ENCODE results near the gene MRPL44. TPM values are rescaled to one million over a fixed set of nuclear protein-coding genes. Genes with fewer than 3 reads are reported as not detected.

The MRPL44 gene
- total RNA-seq, 2 experiments from 2014 or later: 29.0 to 30.5 TPM

GRCh38 chr2:223952280-223952968 lies 4.8 kb upstream of the MRPL44 start:
- no peak overlapping the region for H3K27ac Mint-ChIP-seq
- ATAC-seq (no peak), DNase-seq (no peak)
- no peaks in the 10 kb centered on the region for H3K27me3 Mint-ChIP-seq (ENCODE audit: low read depth)
- H3K9me3 Mint-ChIP-seq (ENCODE audit: insufficient read depth): no peaks in the 10 kb centered on the region
- H3K4me1 Mint-ChIP-seq (ENCODE audit: low read depth): peaks cover 49% of the 10 kb centered on the region
- no peaks in the 10 kb centered on the region for H3K36me3 Mint-ChIP-seq (ENCODE audit: low read depth)
- H3K4me3 Mint-ChIP-seq: no peak overlapping the region
- ChIA-PET POLR2A (interaction anchor here (1.0 kb wide), 1 partner anchor 8 kb away, joined by 3 read pairs; no protein-coding TSS in a partner anchor), CTCF (no interaction called here)

GRCh38 chr2:223954401-223954800 lies 2.9 kb upstream of the MRPL44 start:
- CTCF ChIA-PET: interaction anchor here (0.7 to 2.3 kb wide), 4 partner anchors 9 to 250 kb away, joined by 3 to 10 read pairs (median 4); partner anchors contain the start of gene WDFY1
- DNase-seq (no peak), ATAC-seq (no peak)
- Mint-ChIP-seq H3K4me3 (no peak overlapping the region), H3K36me3 (ENCODE audit: low read depth) (peaks cover 3% of the 10 kb centered on the region), H3K4me1 (ENCODE audit: low read depth) (peaks cover 49% of the 10 kb centered on the region), H3K9me3 (ENCODE audit: insufficient read depth) (no peaks in the 10 kb centered on the region), H3K27me3 (ENCODE audit: low read depth) (no peaks in the 10 kb centered on the region), H3K27ac (peak overlapping the region; percentile 31)
- POLR2A ChIA-PET: interaction anchor here (0.6 to 1.9 kb wide), 2 partner anchors 10 to 1028 kb away, joined by 3 to 5 read pairs; partner anchors contain the start of gene WDFY1

GRCh38 chr2:223956300-223956699 lies 963 bp upstream of the MRPL44 start:
- H3K4me1 Mint-ChIP-seq (ENCODE audit: low read depth): peaks cover 52% of the 10 kb centered on the region
- ATAC-seq (no peak), DNase-seq (no peak)
- POLR2A ChIA-PET: interaction anchor here (0.9 to 1.4 kb wide), 3 partner anchors 11 to 629 kb away, joined by 3 to 5 read pairs (median 4); partner anchors contain the start of genes CUL3 and WDFY1
- H3K27me3 Mint-ChIP-seq (ENCODE audit: low read depth): no peaks in the 10 kb centered on the region
- peak overlapping the region; percentile 16 for H3K4me3 Mint-ChIP-seq
- H3K27ac Mint-ChIP-seq: peak overlapping the region; percentile 23
- CTCF ChIA-PET: interaction anchor here (2.3 kb wide), 1 partner anchor 14 kb away, joined by 6 read pairs; no protein-coding TSS in a partner anchor
- H3K9me3 Mint-ChIP-seq (ENCODE audit: insufficient read depth): no peaks in the 10 kb centered on the region
- peaks cover 21% of the 10 kb centered on the region for H3K36me3 Mint-ChIP-seq (ENCODE audit: low read depth)

GRCh38 chr2:223959688-223960087 lies 2.4 kb downstream of the MRPL44 start:
- Mint-ChIP-seq H3K4me1 (ENCODE audit: low read depth) (peaks cover 64% of the 10 kb centered on the region), H3K9me3 (ENCODE audit: insufficient read depth) (no peaks in the 10 kb centered on the region), H3K4me3 (peak overlapping the region; percentile 56), H3K36me3 (ENCODE audit: low read depth) (peaks cover 38% of the 10 kb centered on the region), H3K27ac (no peak overlapping the region), H3K27me3 (ENCODE audit: low read depth) (no peaks in the 10 kb centered on the region)
- ATAC-seq (no peak), DNase-seq (no peak)
- POLR2A ChIA-PET: no interaction called here
- CTCF ChIA-PET: interaction anchor here (1.2 to 4.1 kb wide), 3 partner anchors 11 to 691 kb away, joined by 4 to 52 read pairs (median 4); no protein-coding TSS in a partner anchor

GRCh38 chr2:223967981-223968380 lies 10.7 kb downstream of the MRPL44 start:
- ChIA-PET POLR2A (no interaction called here), CTCF (interaction anchor here (1.5 to 6.6 kb wide), 6 partner anchors 10 to 318 kb away, joined by 3 to 157 read pairs (median 22); partner anchors contain the start of gene MRPL44)
- H3K36me3 Mint-ChIP-seq (ENCODE audit: low read depth): peaks cover 30% of the 10 kb centered on the region

GRCh38 chr2:223969315-223969714 lies 12.1 kb downstream of the MRPL44 start:
- DNase-seq: no peak
- H3K4me3 Mint-ChIP-seq: no peak overlapping the region
- H3K9me3 Mint-ChIP-seq (ENCODE audit: insufficient read depth): no peaks in the 10 kb centered on the region
- H3K27me3 Mint-ChIP-seq (ENCODE audit: low read depth): no peaks in the 10 kb centered on the region
- H3K36me3 Mint-ChIP-seq (ENCODE audit: low read depth): peaks cover 24% of the 10 kb centered on the region
- H3K27ac Mint-ChIP-seq: no peak overlapping the region
- ATAC-seq: no peak
- CTCF ChIA-PET: interaction anchor here (0.6 to 6.6 kb wide), 32 partner anchors 8 to 479 kb away, joined by 3 to 157 read pairs (median 6); partner anchors contain the start of genes MRPL44 and WDFY1
- POLR2A ChIA-PET: no interaction called here
- peaks cover 6% of the 10 kb centered on the region for H3K4me1 Mint-ChIP-seq (ENCODE audit: low read depth)

More at GRCh38 chr2:223967981-223968380, 10.7 kb downstream of the MRPL44 start:
- H3K27me3 Mint-ChIP-seq (ENCODE audit: low read depth): no peaks in the 10 kb centered on the region
- H3K4me1 Mint-ChIP-seq (ENCODE audit: low read depth): peaks cover 9% of the 10 kb centered on the region
- DNase-seq: no peak
- H3K27ac Mint-ChIP-seq: no peak overlapping the region
- no peak for ATAC-seq
- no peaks in the 10 kb centered on the region for H3K9me3 Mint-ChIP-seq (ENCODE audit: insufficient read depth)
- no peak overlapping the region for H3K4me3 Mint-ChIP-seq

GRCh38 chr2:223969856-223970255 lies 12.6 kb downstream of the MRPL44 start:
- ChIA-PET POLR2A (interaction anchor here (2.0 kb wide), 1 partner anchor 56 kb away, joined by 7 read pairs; no protein-coding TSS in a partner anchor), CTCF (interaction anchor here (0.6 to 6.6 kb wide), 44 partner anchors 9 to 809 kb away, joined by 3 to 157 read pairs (median 4); partner anchors contain the start of genes MRPL44 and WDFY1)
- DNase-seq (no peak), ATAC-seq (peak; percentile 21)
- Mint-ChIP-seq H3K27me3 (ENCODE audit: low read depth) (no peaks in the 10 kb centered on the region), H3K4me1 (ENCODE audit: low read depth) (peaks cover 6% of the 10 kb centered on the region), H3K36me3 (ENCODE audit: low read depth) (peaks cover 21% of the 10 kb centered on the region), H3K4me3 (no peak overlapping the region), H3K27ac (no peak overlapping the region), H3K9me3 (ENCODE audit: insufficient read depth) (no peaks in the 10 kb centered on the region)

GRCh38 chr2:223970343-223971128 lies 13.3 kb downstream of the MRPL44 start:
- DNase-seq (peak; percentile 76), ATAC-seq (peak; percentile 83)
- Mint-ChIP-seq H3K4me1 (ENCODE audit: low read depth) (peaks cover 6% of the 10 kb centered on the region), H3K27me3 (ENCODE audit: low read depth) (no peaks in the 10 kb centered on the region), H3K27ac (no peak overlapping the region), H3K4me3 (no peak overlapping the region), H3K36me3 (ENCODE audit: low read depth) (peaks cover 18% of the 10 kb centered on the region), H3K9me3 (ENCODE audit: insufficient read depth) (no peaks in the 10 kb centered on the region)
- ChIA-PET CTCF (interaction anchor here (0.6 to 6.6 kb wide), 51 partner anchors 8 to 809 kb away, joined by 3 to 157 read pairs (median 4); partner anchors contain the start of genes MRPL44, SERPINE2 and WDFY1), POLR2A (interaction anchor here (2.0 kb wide), 1 partner anchor 55 kb away, joined by 7 read pairs; no protein-coding TSS in a partner anchor)

GRCh38 chr2:223971731-223972130 lies 14.5 kb downstream of the MRPL44 start:
- H3K9me3 Mint-ChIP-seq (ENCODE audit: insufficient read depth): no peaks in the 10 kb centered on the region

GRCh38 chr2:223972656-223973102 lies 15.4 kb downstream of the MRPL44 start:
- no peaks in the 10 kb centered on the region for H3K27me3 Mint-ChIP-seq (ENCODE audit: low read depth)
- H3K9me3 Mint-ChIP-seq (ENCODE audit: insufficient read depth): no peaks in the 10 kb centered on the region
- CTCF ChIA-PET: interaction anchor here (0.7 to 6.6 kb wide), 6 partner anchors 10 to 396 kb away, joined by 3 to 76 read pairs (median 4); no protein-coding TSS in a partner anchor
- H3K4me3 Mint-ChIP-seq: no peak overlapping the region
- ATAC-seq (no peak), DNase-seq (no peak)
- POLR2A ChIA-PET: no interaction called here
- H3K27ac Mint-ChIP-seq: no peak overlapping the region
- H3K4me1 Mint-ChIP-seq (ENCODE audit: low read depth): peaks cover 2% of the 10 kb centered on the region
- H3K36me3 Mint-ChIP-seq (ENCODE audit: low read depth): peaks cover 9% of the 10 kb centered on the region

More at GRCh38 chr2:223971731-223972130, 14.5 kb downstream of the MRPL44 start:
- Mint-ChIP-seq H3K4me3 (no peak overlapping the region), H3K4me1 (ENCODE audit: low read depth) (peaks cover 3% of the 10 kb centered on the region), H3K27me3 (ENCODE audit: low read depth) (no peaks in the 10 kb centered on the region), H3K36me3 (ENCODE audit: low read depth) (peaks cover 14% of the 10 kb centered on the region), H3K27ac (no peak overlapping the region)
- CTCF ChIA-PET: interaction anchor here (1.1 to 6.6 kb wide), 14 partner anchors 11 to 397 kb away, joined by 3 to 157 read pairs (median 10); partner anchors contain the start of gene MRPL44
- POLR2A ChIA-PET: interaction anchor here (2.0 kb wide), 1 partner anchor 54 kb away, joined by 7 read pairs; no protein-coding TSS in a partner anchor
- ATAC-seq (no peak), DNase-seq (no peak)

- H3K4me1 Mint-ChIP-seq (ENCODE audit: low read depth): peaks cover 2% of the 10 kb centered on the region
- H3K27me3 Mint-ChIP-seq (ENCODE audit: low read depth): no peaks in the 10 kb centered on the region
- H3K4me3 Mint-ChIP-seq: no peak overlapping the region
- ChIA-PET CTCF (interaction anchor here (6.6 kb wide), 1 partner anchor 21 kb away, joined by 76 read pairs; no protein-coding TSS in a partner anchor), POLR2A (no interaction called here)
- no peak for DNase-seq
- no peaks in the 10 kb centered on the region for H3K9me3 Mint-ChIP-seq (ENCODE audit: insufficient read depth)
- H3K27ac Mint-ChIP-seq: no peak overlapping the region
- ATAC-seq: no peak
- H3K36me3 Mint-ChIP-seq (ENCODE audit: low read depth): peaks cover 4% of the 10 kb centered on the region
Observed at GRCh38 chr2:223973606-223974005, 16.3 kb downstream of the MRPL44 start.

All from activated CD8-positive, alpha-beta T cell treated with anti-CD3 and anti-CD28 coated beads, Interleukin-2, amount 10 ng/mL, durations not matched to agents 7 days and 5 days (primary cell).